Measurements from ENCODE around the gene CNN2. TPM values are rescaled to one million over a fixed set of nuclear protein-coding genes. Genes with fewer than 3 reads are reported as not detected.

Gene CNN2
- total RNA-seq, 1 experiment from 2014 or later, result 524 TPM

DNA sequence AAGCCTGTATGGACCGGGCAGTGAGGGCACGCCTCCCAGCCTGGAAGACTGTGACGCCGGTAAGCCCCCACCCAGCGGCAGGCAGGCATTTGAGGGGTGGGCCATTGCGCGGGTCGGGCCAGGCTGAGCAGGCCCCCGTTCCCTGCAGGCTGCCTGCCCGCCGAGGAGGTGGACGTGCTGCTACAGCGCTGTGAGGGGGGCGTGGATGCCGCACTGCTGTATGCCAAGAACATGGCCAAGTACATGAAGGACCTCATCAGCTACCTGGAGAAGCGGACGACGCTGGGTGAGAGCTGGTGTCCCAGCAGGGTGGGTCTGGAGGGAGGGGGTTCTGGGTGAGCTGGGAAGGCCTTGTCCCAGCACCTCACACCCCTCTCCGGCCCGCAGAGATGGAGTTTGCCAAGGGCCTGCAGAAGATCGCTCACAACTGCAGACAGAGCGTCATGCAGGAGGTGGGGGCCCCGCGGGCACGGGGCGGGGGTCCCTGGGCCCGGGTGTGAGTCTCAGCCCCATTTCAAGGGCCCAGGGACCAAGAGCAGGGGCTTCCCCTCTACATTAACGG lies 47.6 kb downstream of the CNN2 start:
- peaks cover 4 to 6% of the 10 kb centered on the region in 2 experiments; a peak in 3 of 4 replicates for H3K4me1 Mint-ChIP-seq
- no peak overlapping the region for H3K4ac ChIP-seq (ENCODE audit: low read depth, low read length)

More for the DNA sequence above, 47.6 kb downstream of the CNN2 start:
- H4K91ac ChIP-seq (ENCODE audit: insufficient read length, low read depth, low read length), result no peak overlapping the region
- H2BK5ac ChIP-seq (ENCODE audit: insufficient read length, low read length), result no peak overlapping the region
- H4K5ac ChIP-seq (ENCODE audit: insufficient read length, low read depth, low read length), result no peak overlapping the region
- no peak overlapping the region for H3K56ac ChIP-seq (ENCODE audit: insufficient read length, low read depth, low read length)
- DNase-seq, result no peak
- H2BK15ac ChIP-seq (ENCODE audit: low read depth, low read length), result no peak overlapping the region
- no CpG with 5 or more reads among the region's 28 CpGs for WGBS (ENCODE audit: extremely low coverage, insufficient read length, low lambda C conversion rate)
- H4K8ac ChIP-seq (replicated peaks; ENCODE audit: insufficient read length, low read depth, low read length), result no peak overlapping the region
- no peaks in the 10 kb centered on the region for H4K20me1 ChIP-seq (ENCODE audit: control insufficient read depth, insufficient read depth, insufficient read length)
- H3K4me2 ChIP-seq (ENCODE audit: insufficient read depth, insufficient read length, low read length), result no peak overlapping the region
- no peaks in the 10 kb centered on the region for H3K79me1 ChIP-seq (ENCODE audit: insufficient read depth, low read depth, low read length, poor library complexity, severe bottlenecking)
- H3K27me3 ChIP-seq (ENCODE audit: insufficient read depth, low read length), result no peaks in the 10 kb centered on the region; the same call in 1 of the 2 replicates
- peaks cover 28% of the 10 kb centered on the region for H3K27me3 Mint-ChIP-seq (ENCODE audit: low read depth)
- H2BK20ac ChIP-seq (ENCODE audit: low read depth, low read length, poor library complexity, severe bottlenecking), result no peak overlapping the region
- no peak overlapping the region for H3K9ac ChIP-seq (ENCODE audit: extremely low read depth, insufficient read length, low read length)
- H2BK12ac ChIP-seq (ENCODE audit: insufficient read length, low read depth, low read length), result no peak overlapping the region
- H3K36me3 Mint-ChIP-seq (ENCODE audit: insufficient read depth in 1 of 3, low read depth in 3 of 3), result peaks cover 9 to 33% (median 28%) of the 10 kb centered on the region in 3 experiments
- no peaks in the 10 kb centered on the region for H3K9me3 Mint-ChIP-seq
- H3K14ac ChIP-seq (ENCODE audit: insufficient read depth, low read length), result no peak overlapping the region
- no peaks in the 10 kb centered on the region for H3K4me1 ChIP-seq (ENCODE audit: insufficient read depth, low read length)
- H2AK5ac ChIP-seq (ENCODE audit: insufficient read length, low read length), result no peak overlapping the region
- no peak overlapping the region; a peak in 1 of 7 replicates for H3K27ac Mint-ChIP-seq
- H2AFZ ChIP-seq (ENCODE audit: low read length), result no peak overlapping the region
- no peak overlapping the region for H3K4me3 Mint-ChIP-seq
- H3K9me3 ChIP-seq (ENCODE audit: control insufficient read depth, low read depth, low read length), result no peaks in the 10 kb centered on the region
- H3T11ph ChIP-seq (ENCODE audit: low read length), result no peak overlapping the region
- no peak overlapping the region for H3K23ac ChIP-seq (ENCODE audit: insufficient read length, low read depth, low read length)
- H3K23me2 ChIP-seq (ENCODE audit: insufficient read length, low read depth, low read length, poor library complexity, severe bottlenecking), result peaks cover 5% of the 10 kb centered on the region
- TF ChIP-seq, protein P1, sequence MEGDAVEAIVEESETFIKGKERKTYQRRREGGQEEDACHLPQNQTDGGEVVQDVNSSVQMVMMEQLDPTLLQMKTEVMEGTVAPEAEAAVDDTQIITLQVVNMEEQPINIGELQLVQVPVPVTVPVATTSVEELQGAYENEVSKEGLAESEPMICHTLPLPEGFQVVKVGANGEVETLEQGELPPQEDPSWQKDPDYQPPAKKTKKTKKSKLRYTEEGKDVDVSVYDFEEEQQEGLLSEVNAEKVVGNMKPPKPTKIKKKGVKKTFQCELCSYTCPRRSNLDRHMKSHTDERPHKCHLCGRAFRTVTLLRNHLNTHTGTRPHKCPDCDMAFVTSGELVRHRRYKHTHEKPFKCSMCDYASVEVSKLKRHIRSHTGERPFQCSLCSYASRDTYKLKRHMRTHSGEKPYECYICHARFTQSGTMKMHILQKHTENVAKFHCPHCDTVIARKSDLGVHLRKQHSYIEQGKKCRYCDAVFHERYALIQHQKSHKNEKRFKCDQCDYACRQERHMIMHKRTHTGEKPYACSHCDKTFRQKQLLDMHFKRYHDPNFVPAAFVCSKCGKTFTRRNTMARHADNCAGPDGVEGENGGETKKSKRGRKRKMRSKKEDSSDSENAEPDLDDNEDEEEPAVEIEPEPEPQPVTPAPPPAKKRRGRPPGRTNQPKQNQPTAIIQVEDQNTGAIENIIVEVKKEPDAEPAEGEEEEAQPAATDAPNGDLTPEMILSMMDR (conservative IDR thresholded peaks at IDR 0.05), result no peak
- H3K27ac ChIP-seq (ENCODE audit: insufficient read length, low read depth, low read length), result no peak overlapping the region
- H3K18ac ChIP-seq (ENCODE audit: insufficient read length, low read depth, low read length), result no peak overlapping the region
- H3K79me2 ChIP-seq (ENCODE audit: insufficient read depth, low read length), result no peaks in the 10 kb centered on the region
- no peak overlapping the region for H2BK120ac ChIP-seq (ENCODE audit: low read depth, low read length, poor library complexity, severe bottlenecking)

Measured in H9 (cell line).